HG03432 (cell line): ENCODE results near the gene PCSK6.

Source experiments
- ATAC-seq: cut with Tn5 transposase; IDR thresholded peaks from one replicate; pipeline ENCODE4 v1.9.1; 2021; ENCODE audit warnings: mild to moderate bottlenecking, moderate library complexity; ENCODE audit not compliant: unreplicated experiment

PCSK6 gene

DNA sequence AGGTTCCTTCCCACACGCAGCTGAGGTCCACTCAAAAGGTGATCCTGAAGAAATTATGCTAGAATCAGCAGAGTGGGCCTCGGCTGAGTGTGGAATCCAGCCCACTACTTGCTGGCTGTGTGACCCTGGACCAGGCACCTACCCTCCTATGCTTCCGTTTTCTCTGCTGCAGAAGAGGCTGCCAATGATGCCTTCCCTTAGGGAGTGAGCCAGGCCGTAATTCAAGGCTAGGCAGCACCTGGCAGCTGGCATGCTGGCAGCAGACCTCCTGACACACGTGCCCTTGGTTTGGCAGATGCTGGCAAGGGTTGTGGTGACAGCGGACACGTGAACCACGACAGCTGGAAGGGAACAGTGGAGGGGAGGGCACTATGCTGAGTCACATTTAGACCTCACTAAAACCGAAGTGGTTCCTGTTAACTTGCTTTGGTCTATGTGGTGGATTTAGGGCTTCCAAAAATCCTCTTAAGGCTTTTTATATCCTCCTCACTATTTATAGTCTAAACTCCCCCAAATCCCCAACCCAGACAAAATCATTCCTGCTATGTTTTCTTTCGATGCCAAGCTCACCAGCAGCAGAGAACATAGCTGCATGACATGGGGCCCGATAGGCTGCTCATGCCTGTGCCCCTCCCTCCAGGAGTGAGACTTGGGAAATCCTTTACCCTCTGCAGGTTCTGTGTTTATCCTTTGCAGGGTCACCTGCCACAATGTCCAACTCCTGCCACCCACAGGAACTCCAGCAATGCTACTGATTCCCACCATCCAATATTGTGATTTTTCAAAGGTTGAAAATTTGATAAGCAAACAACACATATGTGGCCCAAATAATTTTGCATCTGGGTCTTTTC is 10.6 kb upstream of the PCSK6 start:
- peak; percentile 73 for ATAC-seq

DNA sequence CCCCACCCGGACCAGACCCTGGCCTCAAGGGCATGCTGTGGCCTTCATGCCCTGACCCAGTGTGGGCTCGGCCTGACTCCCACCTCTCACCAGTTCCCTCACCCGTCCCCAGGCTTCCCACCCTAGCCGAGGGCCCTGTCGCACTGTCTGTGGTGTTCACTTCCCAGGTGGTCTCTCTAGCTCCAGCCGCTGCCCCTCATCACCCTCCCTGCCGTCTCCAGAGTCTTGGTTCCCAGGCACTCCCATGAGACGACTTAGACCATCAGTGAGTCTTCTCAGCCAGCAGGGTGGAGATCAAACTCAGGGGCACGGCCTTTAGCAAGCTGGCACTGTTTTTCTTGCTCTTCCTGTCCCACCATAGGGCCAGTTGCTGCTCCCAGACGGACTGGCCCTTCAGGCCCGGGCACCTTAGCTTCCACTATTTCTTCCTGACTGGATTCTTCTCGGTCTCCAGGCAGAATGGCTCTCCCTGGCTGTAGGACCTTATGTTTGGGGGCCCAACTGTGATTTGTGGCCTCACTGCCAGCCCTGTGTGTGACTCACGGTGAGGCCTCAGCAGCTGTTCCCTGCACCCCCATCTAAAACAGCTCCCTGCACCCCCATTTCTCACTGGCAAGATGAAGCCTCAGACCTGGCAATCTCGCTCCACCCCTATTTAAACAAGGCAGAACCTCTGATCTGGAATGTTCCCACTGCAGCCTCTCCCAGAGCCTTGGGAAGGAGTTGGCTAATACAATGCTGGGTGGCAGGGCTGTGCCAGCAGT is 9.4 kb upstream of the PCSK6 start:
- no peak for ATAC-seq

DNA sequence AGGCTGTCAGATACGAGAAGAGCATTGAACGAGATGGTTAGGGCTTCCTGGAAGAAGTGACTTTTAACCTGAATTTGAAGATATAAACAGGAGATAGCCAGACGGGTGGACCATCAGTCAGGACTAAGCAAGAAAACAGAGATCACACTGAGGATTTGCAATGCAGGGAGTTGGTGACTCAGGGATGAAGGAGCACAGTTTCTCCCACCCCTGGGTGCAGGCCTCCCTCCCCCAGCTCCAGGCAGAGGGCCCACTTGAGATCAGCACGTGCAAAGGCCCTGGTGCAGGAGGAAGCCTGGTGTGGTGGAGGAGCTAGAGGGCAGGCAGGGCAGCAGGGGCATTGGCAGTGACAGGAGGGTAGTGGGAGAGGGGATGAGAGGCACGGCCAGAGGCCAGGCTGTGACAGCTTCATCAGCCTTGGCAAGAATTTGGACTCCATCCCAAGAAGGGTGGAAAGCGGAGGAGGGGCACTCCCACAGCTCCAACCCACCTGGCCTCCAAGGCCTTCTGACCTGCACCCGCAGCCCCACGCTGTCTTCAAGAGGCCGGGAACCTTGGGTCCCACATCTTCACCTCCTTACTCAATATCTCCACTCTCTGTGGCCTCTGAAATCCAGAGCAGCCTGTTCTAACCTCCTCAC is 8.7 kb upstream of the PCSK6 start:
- no peak for ATAC-seq

DNA sequence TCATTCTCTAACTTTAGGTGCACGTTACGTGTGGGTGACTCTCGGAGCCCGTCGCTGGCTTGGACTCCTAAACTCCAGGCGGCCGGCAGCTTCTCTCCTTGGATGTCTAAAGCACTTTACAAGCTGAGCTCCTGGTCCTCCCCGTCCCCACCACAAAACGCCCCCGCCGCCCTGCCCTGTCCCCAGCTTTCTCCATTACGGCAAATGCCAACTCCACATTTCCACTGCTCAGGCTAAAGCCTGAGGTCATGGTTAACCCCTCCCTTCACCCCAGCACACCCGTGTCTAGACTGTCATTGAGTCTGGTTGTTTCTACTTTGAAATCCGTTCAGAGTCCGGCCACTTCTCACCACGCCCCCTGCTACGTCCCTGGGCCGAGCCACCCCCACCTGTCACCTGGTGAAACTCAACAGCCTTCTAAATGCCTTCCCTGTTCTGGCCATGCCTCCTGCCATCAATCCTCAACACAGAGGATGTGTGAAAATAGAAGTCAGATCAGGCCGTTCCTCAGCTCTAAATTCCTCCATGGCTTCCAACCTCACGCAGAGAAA is 8.1 kb upstream of the PCSK6 start:
- ATAC-seq: no peak

DNA sequence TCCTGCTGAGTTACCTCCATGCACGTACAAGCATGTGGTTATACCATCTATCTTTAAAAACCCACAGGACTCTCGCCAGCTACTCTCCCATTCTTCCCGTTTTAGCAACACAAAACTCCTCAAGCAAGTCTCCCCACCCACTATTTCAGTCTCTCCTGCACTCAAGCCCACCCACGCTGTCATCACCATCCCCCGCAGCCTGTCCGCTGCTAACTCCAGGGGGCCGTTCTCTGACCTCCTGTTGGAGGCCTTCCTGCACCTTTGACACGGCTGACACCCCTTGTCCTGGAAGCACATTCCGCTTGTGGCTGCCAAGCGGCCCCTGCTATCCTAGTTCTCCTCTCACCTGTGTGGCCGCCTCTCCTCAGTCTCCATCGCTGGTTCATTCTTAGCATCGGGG is 7.5 kb upstream of the PCSK6 start:
- no peak for ATAC-seq

DNA sequence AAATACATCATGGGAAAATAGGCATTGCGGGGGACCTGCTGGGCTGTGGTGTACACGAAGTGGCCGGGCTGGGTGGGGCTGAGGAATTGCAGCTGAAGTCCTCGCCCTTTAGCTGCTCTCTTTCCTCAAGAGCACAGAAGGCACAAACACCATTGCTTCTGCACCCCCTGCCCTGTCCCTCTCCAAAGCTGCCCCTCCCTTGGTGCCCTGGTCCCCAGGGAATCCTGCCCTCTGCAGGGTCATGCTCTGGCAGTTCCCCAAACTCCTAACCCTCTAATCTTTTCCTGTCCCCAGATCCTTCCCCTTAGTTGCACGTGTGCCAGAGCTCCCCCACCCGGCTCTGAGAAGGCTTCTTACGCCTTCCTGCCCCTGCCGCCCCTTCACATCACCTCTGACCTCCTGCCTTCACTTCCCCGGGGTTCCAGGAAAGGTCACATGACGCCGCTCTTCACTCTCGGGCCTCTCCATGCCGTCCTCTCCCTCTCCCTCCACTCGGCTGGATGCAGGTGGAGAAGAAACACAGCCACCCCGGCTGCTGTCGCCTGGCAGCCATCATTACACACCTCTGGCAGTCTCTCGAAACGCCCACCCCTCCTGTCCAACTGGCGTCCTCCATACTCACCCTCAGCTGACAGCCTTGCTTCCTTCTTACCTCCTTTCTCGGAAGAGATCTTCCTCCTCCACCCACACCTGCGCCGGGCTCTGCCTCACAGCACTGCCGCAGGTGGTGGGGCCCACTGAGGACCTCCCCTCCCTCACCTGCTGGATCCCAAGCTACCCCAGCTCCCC is 6.9 kb upstream of the PCSK6 start:
- no peak for ATAC-seq

DNA sequence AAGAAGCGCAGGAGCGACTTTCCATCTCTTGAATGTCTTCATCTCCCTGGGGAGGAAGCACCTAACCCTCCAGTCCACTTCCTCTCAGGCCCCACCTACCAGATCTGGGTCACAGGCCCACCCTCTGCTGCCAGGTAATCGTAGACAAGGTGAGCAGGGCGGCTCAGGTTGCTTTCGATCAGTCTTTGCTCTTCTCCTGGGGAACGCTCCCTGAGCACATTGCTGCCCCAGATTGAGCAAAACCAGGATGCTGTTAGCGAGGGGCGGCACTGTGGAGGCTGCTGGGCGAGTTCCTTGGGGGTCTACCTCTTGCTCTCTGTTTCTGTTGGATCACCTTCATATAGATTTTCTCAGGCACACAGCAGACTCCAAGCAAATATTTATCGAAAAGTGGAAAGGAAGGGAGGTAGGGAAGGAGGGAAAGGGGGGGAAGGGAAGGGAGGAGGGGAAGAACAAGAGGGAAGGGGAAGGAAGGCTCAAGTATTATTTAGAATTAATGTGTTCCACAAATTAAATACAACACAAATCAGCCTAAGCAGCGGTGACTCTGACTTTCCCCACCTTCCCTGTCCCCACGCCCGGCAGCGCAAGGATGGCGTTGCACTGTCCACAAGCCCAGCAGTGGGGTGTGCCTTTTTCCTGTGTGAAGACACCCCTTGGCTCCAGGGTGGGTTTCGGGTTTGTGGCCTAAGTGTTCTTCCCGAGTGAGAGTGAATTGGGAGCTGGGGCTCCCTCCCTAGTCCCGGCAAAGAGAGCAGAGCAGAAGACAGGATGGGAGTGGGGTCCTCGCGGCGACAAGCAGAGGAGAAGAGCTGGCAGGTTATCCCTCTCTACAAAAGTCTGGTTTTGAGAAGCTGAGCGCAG is 6.1 kb upstream of the PCSK6 start:
- ATAC-seq: no peak

DNA sequence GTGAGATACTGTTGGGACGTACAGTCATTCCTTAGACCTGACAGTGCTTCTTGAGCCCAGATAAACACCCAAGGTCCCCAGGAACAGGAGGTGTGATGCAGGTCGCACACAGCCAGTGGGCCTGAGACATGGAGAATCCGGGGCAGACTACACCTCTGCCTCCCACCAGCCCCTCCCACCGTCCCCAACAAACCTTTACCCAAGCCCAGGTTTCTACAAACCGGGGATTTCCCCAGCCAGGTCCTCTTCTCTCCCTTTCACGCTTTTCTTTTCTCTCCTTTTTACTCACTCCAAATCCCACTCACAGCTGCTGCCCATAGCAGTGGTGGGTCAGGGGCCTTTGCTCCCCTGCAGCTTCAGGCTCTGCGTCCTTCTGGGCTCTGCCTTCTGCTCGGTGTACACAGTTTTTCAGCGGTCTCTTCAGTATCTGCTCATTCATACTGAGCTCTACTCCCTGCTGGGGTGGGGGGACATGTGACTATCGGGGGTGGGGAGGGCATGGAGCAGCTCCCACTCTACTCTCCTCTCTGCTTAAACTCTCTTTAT is 4.8 kb upstream of the PCSK6 start:
- no peak for ATAC-seq

DNA sequence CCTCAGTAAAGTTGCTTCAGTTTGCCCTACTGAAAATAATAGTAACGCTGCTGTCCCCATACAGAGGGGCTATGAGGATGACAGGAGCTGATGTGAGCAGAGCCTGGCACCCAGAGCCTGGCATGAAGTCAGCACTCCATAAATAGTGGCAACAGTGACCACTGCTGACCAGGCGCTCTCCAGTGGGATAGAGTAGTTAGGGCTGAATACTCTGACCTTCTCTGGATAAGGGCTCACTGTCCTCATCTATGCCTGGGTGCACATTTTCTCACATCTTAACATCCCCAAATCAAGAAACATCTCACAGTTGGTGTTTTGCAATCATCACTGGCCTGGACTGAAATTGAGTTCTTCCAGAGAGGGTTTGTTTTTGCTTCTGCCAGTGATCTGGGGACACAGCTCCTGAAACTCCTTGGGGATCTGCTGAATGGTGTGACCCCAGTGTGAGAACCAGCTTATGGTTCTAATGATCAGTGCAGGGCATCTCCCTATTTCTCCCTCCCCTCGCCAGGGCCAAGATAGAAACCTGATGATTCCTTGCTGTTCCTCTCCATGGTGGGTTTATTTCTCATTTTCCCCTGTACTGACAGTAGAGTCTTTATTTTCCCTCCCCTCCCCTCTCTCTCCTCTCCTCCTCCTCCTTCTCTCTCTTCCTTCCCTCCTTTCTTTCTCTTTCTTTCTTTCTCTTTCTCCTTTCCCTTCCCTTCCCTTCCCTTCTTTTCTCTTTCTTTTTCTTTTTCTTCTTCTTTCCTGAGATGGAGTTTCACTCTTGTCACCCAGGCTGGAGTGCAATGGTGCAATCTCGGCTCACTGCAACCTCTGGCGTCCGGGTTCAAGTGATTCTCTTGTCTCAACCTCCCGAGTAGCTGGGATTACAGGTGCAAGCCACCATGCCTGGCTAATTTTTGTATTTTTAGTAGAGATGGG is 3.5 kb upstream of the PCSK6 start:
- ATAC-seq: no peak

DNA sequence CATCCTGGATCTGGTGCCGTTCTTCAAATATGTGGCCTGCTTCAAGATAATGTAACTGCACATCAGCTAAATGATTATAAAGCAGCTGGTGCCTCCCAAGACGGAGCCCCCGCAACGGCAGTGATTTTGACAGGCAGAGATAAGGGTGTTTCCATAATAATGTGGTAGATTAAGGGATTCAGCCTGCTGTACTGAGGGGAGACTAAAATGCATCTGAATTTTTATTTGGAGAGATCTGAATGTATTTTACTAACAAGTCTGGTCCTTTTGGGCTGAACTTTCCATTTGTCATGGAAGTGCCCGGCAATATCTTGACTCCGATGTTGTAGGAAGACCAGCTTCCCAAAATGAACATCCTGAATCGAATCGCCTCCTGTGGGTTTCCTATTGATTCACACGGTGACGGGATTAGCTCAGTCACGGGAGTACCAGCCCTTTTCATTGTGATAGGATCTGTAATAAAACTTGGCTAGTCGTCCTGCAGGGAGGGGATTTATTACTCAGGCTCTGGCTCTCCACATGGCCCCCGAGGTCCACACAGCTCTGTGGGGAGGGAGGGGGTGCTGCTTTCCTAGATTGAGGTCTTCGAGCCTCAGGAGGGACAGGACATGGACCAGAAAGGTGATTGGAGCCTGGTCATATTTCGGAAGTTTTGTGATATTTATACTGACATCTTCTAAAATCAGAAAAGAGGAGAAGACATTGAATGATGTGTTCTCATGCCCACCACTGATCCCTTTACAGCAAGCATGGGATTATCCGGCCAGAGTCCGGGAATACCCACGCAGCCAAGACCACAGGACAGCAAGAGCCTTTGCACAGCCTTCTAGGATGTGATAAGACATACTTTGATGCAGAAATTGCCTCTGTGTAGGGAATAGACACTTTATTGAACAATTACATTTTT is 2.5 kb upstream of the PCSK6 start:
- ATAC-seq: no peak

DNA sequence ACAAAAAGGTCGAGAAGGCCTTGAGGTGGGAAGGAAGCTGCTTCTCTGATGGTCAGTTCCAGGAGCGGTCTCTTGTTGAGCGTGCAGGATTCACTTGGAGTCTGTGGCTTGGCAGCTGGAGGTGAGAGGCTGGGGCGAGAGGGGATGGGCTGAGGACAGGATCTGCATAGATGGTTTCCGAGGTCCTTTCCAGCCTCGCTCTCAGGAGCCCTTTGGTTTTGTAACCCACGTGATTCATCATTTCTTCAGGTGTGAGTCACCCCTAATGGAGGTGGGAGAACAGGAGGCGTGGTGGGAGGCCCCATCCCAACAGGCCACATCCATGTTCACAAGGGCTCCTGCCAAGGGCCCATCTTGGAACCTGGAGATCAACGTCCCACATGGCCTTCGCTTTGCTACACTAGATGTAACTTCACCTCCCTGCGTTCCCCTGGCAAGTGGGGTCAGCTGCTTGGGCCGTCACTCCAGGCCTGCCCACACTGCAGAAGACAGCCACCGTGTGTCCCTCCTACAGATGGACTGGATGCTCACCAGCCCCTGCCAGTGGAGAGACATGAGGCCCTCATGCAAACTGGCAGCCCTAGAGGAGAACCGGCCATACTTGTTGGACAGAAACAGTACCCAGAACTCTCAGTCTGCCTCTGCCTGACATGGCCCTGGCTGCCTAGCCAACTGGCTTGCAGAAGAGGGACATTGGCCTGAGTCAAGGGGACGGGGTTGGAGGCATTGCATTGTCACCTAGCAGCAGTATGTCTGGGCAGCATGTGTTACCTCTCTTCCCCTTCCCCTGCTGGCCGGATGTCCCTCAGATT is 1.6 kb upstream of the PCSK6 start:
- ATAC-seq: no peak

DNA sequence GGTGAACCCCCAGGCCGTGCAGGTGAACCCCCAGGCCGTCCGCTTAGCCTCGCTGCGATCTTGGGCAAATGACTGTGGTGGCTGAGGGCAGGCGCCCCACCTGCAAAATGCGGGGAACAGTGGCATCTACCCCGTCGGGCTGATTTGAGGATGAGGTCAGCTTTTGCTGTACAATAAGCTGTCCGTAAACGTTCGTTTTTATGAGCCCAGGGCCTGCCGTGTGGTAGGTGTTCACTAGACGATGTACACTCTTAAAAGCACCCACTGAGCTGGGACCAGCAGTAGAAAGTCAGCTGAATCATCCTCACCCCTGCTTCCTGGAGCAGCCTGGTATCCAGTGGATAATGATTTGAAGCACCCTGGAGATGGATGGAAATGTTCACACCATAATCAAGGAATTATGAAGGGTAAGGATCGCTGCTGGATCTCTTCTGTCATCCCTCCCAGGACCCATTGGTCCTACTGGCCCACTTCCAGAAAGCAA is 943 bp upstream of the PCSK6 start:
- no peak for ATAC-seq

DNA sequence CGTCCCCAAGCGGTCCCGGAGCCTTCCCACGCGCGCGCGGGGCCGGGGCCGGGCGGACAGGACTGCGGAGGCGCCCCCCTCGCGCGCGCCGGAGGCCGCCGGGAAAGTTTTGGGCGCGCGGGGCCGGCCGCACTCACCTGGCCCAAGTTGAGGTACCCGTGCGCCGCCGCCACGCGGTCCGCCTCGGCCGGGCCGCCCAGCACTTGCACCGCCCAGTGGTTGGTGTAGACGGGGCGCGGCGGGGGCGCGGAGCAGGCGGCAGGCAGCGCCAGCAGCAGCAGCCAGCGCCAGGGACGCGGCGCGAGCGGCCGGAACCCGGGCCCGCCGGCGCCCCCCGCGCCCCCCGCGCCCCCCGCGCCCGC is 289 bp downstream of the PCSK6 start:
- ATAC-seq: no peak

DNA sequence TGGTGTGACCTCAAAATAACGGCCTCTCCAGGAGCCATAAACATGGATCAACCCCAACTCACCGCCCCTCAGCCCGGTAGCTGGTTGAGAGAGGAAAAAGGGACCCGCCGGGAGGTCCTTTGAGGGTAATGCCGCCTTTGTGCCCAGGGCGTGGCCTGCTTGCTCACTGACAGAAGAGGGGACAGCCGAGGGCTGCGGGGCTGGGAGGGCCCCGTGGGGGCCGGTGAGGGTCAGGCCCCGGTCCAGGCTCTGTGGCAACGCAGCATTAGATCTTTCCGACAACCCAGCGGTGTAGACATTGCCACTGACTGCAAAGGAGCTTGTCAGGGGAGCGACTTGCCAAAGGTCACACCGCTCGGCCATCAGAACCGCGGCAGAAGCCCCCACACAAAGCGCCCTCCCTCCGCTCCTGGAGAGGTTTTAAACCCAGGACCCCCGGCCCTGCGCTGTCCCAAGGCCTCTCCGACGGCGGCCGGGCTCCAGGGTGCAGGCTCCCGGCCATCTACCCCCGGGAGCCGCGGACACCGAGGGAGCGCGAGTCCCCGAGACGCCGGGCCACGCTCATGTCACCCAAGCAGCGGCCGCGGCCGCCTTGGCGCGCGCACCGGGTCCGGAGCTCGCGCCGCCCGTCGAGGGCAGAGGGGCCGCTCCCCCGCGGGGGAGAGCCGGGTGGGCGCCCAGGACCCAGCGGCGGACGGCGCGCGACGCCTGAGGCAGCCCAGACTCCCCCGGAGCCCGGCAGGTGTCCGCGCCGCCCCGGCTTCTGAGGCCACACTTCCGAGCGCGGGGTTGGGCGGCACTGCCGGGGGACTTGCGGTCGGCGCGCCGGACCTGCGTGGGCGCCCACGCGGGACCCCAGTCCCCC is 975 bp downstream of the PCSK6 start:
- ATAC-seq: no peak

DNA sequence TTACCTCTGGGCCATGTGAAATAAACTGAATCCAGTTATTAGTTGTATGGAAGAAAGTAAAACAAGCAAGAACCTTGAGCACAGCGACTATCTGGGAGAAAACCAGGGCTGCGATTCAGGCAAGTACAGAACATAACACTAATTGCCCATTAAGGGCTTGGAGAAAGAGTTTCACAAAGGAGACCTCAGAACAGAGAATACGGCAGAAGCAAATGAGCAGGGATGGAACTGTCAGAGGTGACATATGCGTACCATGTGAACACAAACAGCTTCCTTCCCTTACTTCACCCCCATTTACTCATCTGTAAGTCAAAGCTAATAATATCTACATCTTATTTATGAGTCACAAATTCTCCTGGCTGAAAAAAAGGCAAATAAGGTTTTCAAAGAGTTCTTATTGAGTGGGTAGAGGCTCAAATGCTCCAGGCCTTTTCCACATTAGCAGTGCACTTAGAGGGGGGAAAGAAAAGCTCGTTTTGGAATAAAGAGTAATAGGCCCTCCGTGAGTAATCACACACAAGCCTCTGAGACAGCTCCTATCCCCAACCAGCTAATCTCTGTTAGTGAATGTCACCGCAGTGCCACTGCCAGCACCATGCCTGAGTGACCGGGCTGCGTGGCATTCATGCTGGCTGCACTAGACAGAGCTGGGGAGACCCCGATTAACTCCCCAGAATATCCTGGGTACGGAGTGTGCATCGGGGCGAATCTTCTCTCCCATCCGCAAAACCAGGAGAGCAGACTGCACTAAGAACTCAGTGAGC is 2.6 kb downstream of the PCSK6 start:
- ATAC-seq: no peak
